Retinal pigment epithelial cell (primary cell): Measurements from ENCODE around the gene SCAF4.
A peak's percentile ranks its signal among the peaks of the same experiment; 100 is the strongest.

Experiments used
- DNase-seq: peaks from one replicate; pipeline ENCODE4 v3.0.0-alpha.2; 2010; ENCODE audit warnings: low read depth
- H3K4me3 ChIP-seq: 2 replicates; pipeline ENCODE4 v1.5.1; 2011; ENCODE audit warnings: mild to moderate bottlenecking, low read length, control low read depth, moderate library complexity
- TF ChIP-seq, protein P1 (sequence below): conservative IDR thresholded peaks from 2 replicates; pipeline ENCODE4 v1.5.1; 2011; ENCODE audit warnings: low read depth, low read length, control low read depth, inconsistent platforms

SCAF4 gene

GRCh38 chr21:31698461-31698860 is 33.5 kb downstream of the SCAF4 start:
- no peak overlapping the region for H3K4me3 ChIP-seq
- DNase-seq: no peak
- TF ChIP-seq, protein P1, sequence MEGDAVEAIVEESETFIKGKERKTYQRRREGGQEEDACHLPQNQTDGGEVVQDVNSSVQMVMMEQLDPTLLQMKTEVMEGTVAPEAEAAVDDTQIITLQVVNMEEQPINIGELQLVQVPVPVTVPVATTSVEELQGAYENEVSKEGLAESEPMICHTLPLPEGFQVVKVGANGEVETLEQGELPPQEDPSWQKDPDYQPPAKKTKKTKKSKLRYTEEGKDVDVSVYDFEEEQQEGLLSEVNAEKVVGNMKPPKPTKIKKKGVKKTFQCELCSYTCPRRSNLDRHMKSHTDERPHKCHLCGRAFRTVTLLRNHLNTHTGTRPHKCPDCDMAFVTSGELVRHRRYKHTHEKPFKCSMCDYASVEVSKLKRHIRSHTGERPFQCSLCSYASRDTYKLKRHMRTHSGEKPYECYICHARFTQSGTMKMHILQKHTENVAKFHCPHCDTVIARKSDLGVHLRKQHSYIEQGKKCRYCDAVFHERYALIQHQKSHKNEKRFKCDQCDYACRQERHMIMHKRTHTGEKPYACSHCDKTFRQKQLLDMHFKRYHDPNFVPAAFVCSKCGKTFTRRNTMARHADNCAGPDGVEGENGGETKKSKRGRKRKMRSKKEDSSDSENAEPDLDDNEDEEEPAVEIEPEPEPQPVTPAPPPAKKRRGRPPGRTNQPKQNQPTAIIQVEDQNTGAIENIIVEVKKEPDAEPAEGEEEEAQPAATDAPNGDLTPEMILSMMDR: no peak

- H3K4me3 ChIP-seq: no peak overlapping the region
- TF ChIP-seq, protein P1: no peak
- no peak for DNase-seq
Observed at GRCh38 chr21:31696424-31696823, 35.5 kb downstream of the SCAF4 start.

- no peak overlapping the region for H3K4me3 ChIP-seq
- DNase-seq: no peak
- TF ChIP-seq, protein P1: no peak
Observed at GRCh38 chr21:31693222-31693621, 38.7 kb downstream of the SCAF4 start.

GRCh38 chr21:31688603-31689368 is 43.1 kb downstream of the SCAF4 start:
- TF ChIP-seq, protein P1: no peak
- DNase-seq: no peak

GRCh38 chr21:31687108-31687507 is 44.8 kb downstream of the SCAF4 start:
- DNase-seq: no peak
- H3K4me3 ChIP-seq: no peak overlapping the region
- TF ChIP-seq, protein P1: no peak

More at GRCh38 chr21:31688603-31689368, 43.1 kb downstream of the SCAF4 start:
- H3K4me3 ChIP-seq: no peak overlapping the region

- TF ChIP-seq, protein P1: no peak
Observed at GRCh38 chr21:31686272-31686915, 45.5 kb downstream of the SCAF4 start.

GRCh38 chr21:31684918-31685317 is 47.0 kb downstream of the SCAF4 start:
- TF ChIP-seq, protein P1: no peak
- no peak for DNase-seq
- no peak overlapping the region for H3K4me3 ChIP-seq

More at GRCh38 chr21:31686272-31686915, 45.5 kb downstream of the SCAF4 start:
- H3K4me3 ChIP-seq: no peak overlapping the region
- DNase-seq: peak; percentile 96
